ENCODE measurements around the gene ERBB4. TPM values are rescaled to one million over a fixed set of nuclear protein-coding genes. Genes with fewer than 3 reads are reported as not detected.

The ERBB4 gene
- total and polyA plus RNA-seq, 2 of the 8 experiments (the other 6 are each of a cell fraction or from before 2014, with no cell fraction given), result 0.34 to 1.3 TPM

- CTCF ChIA-PET (ENCODE audit: partially characterized antibody), result interaction anchor here (5.2 kb wide), 1 partner anchor 13 kb away, joined by 11 read pairs; no protein-coding TSS in a partner anchor
These were observed 496.0 kb downstream of the ERBB4 start for GRCh38 chr2:212042562-212042961.

More at GRCh38 chr2:212042562-212042961, 496.0 kb downstream of the ERBB4 start:
- Histone ChIP-seq H2BK5ac (ENCODE audit: low read depth, low read length) (no peak overlapping the region), H3K56ac (replicated peaks; ENCODE audit: insufficient read length, low read depth, low read length) (no peak overlapping the region), H4K91ac (replicated peaks; ENCODE audit: insufficient read length, low read length) (no peak overlapping the region), H2BK12ac (ENCODE audit: low read depth, low read length) (no peak overlapping the region), H4K8ac (ENCODE audit: extremely low read depth, insufficient read depth, low read length) (no peak overlapping the region), H2BK120ac (replicated peaks; ENCODE audit: low read depth, low read length) (no peak overlapping the region), H2AK5ac (ENCODE audit: low read depth, low read length) (no peak overlapping the region), H3K79me1 (ENCODE audit: low read depth, low read length) (no peaks in the 10 kb centered on the region), H3K4me2 (ENCODE audit: insufficient read depth in 1 of 2, low read depth in 2 of 2, low read length in 2 of 2) (no peak overlapping the region), H2BK15ac (ENCODE audit: low read length) (no peak overlapping the region), H3K36me3 (ENCODE audit: control insufficient read depth in 2 of 4, insufficient read depth in 4 of 4, low read length in 3 of 4) (no peaks in the 10 kb centered on the region), H3K9ac (replicated peaks in 1 of 4; ENCODE audit: extremely low read depth in 1 of 4, low read depth in 3 of 4, low read length in 3 of 4) (no peak overlapping the region), H3K27me3 (replicated peaks in 1 of 4; ENCODE audit: control insufficient read depth in 3 of 4, extremely low read depth in 1 of 4, insufficient read depth in 3 of 4, low read length in 3 of 4) (no peaks in the 10 kb centered on the region), H4K5ac (ENCODE audit: insufficient read length, low read depth, low read length) (no peak overlapping the region), H3K4me1 (replicated peaks in 1 of 4; ENCODE audit: control insufficient read depth in 3 of 4, insufficient read depth in 4 of 4, low read length in 3 of 4) (peaks cover 0 to 3% (median 0%) of the 10 kb centered on the region in 4 experiments; a peak in 1 of 7 replicates), H4K20me1 (replicated peaks in 1 of 2; ENCODE audit: control insufficient read depth in 1 of 2, insufficient read depth in 2 of 2, low read length in 2 of 2) (no peaks in the 10 kb centered on the region), H3K4me3 (ENCODE audit: extremely low read depth in 1 of 4, insufficient read depth in 2 of 4, low read depth in 3 of 4, low read length in 4 of 4) (no peak overlapping the region), H3K18ac (ENCODE audit: extremely low read depth, low read length) (no peak overlapping the region), H3K23me2 (ENCODE audit: low read depth, low read length) (no peaks in the 10 kb centered on the region), H2AFZ (ENCODE audit: low read length) (no peak overlapping the region), H3K9me3 (ENCODE audit: insufficient read depth in 2 of 2, low read depth in 1 of 2, low read length in 1 of 2) (no peaks in the 10 kb centered on the region), H2BK20ac (ENCODE audit: low read length) (no peak overlapping the region), H3K27ac (ENCODE audit: low read depth, low read length) (no peak overlapping the region), H3K23ac (ENCODE audit: insufficient read length) (no peak overlapping the region), H3K4ac (replicated peaks; ENCODE audit: insufficient read length, low read depth, low read length) (no peak overlapping the region), H3K14ac (ENCODE audit: insufficient read length) (no peak overlapping the region), H3K79me2 (ENCODE audit: control insufficient read depth in 1 of 2, insufficient read depth in 2 of 2, low read length in 2 of 2) (no peaks in the 10 kb centered on the region)
- TF ChIP-seq CBX5 (IDR thresholded peaks at IDR 0.05; ENCODE audit: low read depth, low read length) (no peak), BACH1 (IDR thresholded peaks at IDR 0.05; ENCODE audit: low read length) (no peak), TBP (IDR thresholded peaks at IDR 0.05; ENCODE audit: low read depth, low read length) (no peak), MAFK (IDR thresholded peaks at IDR 0.05; ENCODE audit: low read depth, low read length) (no peak), MAX (IDR thresholded peaks at IDR 0.05) (no peak), CTBP2 (IDR thresholded peaks at IDR 0.05; ENCODE audit: borderline replicate concordance, insufficient read depth, insufficient read length, low read length) (no peak), TAF1 (IDR thresholded peaks at IDR 0.05; ENCODE audit: low read depth, low read length) (no peak), SIN3A (conservative IDR thresholded peaks at IDR 0.05 in 1 of 2, IDR thresholded peaks at IDR 0.05 in 1 of 2; ENCODE audit: low read depth in 1 of 2, low read length in 2 of 2) (no peak), POLR2A (IDR thresholded peaks at IDR 0.05; ENCODE audit: control extremely low read depth in 1 of 2, low read depth in 2 of 2, low read length in 2 of 2) (no peak), ATF3 (IDR thresholded peaks at IDR 0.05; ENCODE audit: insufficient read depth, low read depth, low read length) (no peak), SP1 (IDR thresholded peaks at IDR 0.05; ENCODE audit: low read depth, low read length) (no peak), KDM1A (IDR thresholded peaks at IDR 0.05; ENCODE audit: borderline replicate concordance, low read length) (no peak), SP2 (IDR thresholded peaks at IDR 0.05; ENCODE audit: low read length) (no peak), ZNF274 (IDR thresholded peaks at IDR 0.05; ENCODE audit: borderline replicate concordance, extremely low read depth, low read length) (no peak)
- 97% methylated on average over 2 of the region's 2 CpGs; no CpG with 5 or more reads in 1 of the 2 experiments for WGBS, 2 experiments (ENCODE audit: extremely low coverage in 1 of 2, insufficient coverage in 1 of 2, insufficient read length in 1 of 2, insufficient replicate concordance in 2 of 2, low coverage in 1 of 2, low lambda C conversion rate in 2 of 2, missing lambda C conversion rate in 1 of 2)
- DNase-seq (ENCODE audit: low read depth in 1 of 2, low spot score in 2 of 2) (no peak), FAIRE-seq (no peak)
- POLR2A ChIA-PET (ENCODE audit: partially characterized antibody), result no interaction called here
